Smooth muscle cell (in vitro differentiated cells): ENCODE measurements around the gene LDLRAD4. TPM values are rescaled to one million over a fixed set of nuclear protein-coding genes. Genes with fewer than 3 reads are reported as not detected.

Experiments
- DNase-seq: peaks from one replicate; lab custom pipeline; 2025; ENCODE audit not compliant: unreplicated experiment; lab: John Stamatoyannopoulos, UW
- H2AFZ ChIP-seq: fragments of 200-600 bp; sonication (generic); 2 replicates; pipeline ENCODE4 v1.6.0; 2016; ENCODE audit warnings: antibody characterized with exemption, low read depth, mild to moderate bottlenecking
- H3F3A ChIP-seq: fragments of 200-600 bp; sonication (generic); 2 replicates; pipeline ENCODE4 v1.6.0; 2017; ENCODE audit warnings: antibody characterized with exemption, low read depth
- H3K27ac ChIP-seq: fragments of 200-600 bp; sonication (generic); 2 replicates; pipeline ENCODE4 v1.5.1; 2016; ENCODE audit warnings: low read depth, mild to moderate bottlenecking
- H3K27me3 ChIP-seq: fragments of 200-600 bp; sonication (generic); 2 replicates; pipeline ENCODE4 v1.6.1; 2016; ENCODE audit warnings: low read depth, mild to moderate bottlenecking
- H3K36me3 ChIP-seq: fragments of 200-600 bp; sonication (generic); 2 replicates; pipeline ENCODE4 v1.5.1; 2016; ENCODE audit warnings: low read depth
- H3K4me1 ChIP-seq: fragments of 200-600 bp; sonication (generic); 2 replicates; pipeline ENCODE4 v1.5.1; 2016; ENCODE audit warnings: low read depth
- H3K4me2 ChIP-seq: fragments of 200-600 bp; sonication (generic); 2 replicates; pipeline ENCODE4 v1.6.0; 2016; ENCODE audit warnings: mild to moderate bottlenecking
- H3K4me3 ChIP-seq: fragments of 200-600 bp; sonication (generic); 2 replicates; pipeline ENCODE4 v1.5.1; 2016; ENCODE audit warnings: mild to moderate bottlenecking
- H3K79me2 ChIP-seq: fragments of 200-600 bp; sonication (generic); 2 replicates; pipeline ENCODE4 v1.6.0; 2016; ENCODE audit warnings: low read depth, mild to moderate bottlenecking
- H3K9ac ChIP-seq: fragments of 200-600 bp; sonication (generic); 2 replicates; pipeline ENCODE4 v1.6.0; 2016; ENCODE audit warnings: low read depth
- H3K9me3 ChIP-seq: fragments of 200-600 bp; sonication (generic); replicated peaks from 2 replicates; pipeline ENCODE4 v1.5.1; 2016; ENCODE audit warnings: low read depth
- H4K20me1 ChIP-seq: fragments of 200-600 bp; sonication (generic); 2 replicates; pipeline ENCODE4 v1.6.0; 2016; ENCODE audit warnings: low read depth
- WGBS: methylation state at CpG from one replicate; pipeline ENCODE4 v1.1.7; 2016; ENCODE audit warnings: low lambda C conversion rate; 5-methylcytosine and 5-hydroxymethylcytosine counted together
- polyA plus RNA-seq: library from polyadenylated mRNA; unstranded; fragments of >200 nt; fragmentation: Nextera tagmentation; extraction: Ambion mirVana; gene quantifications from 2 replicates; pipeline ENCODE4 v1.2.1, GENCODE V29; 2016
- total RNA-seq: library from RNA; depleted of rRNA; stranded (reverse); fragments of >200 nt; gene quantifications from 2 replicates; pipeline ENCODE4 v1.2.3, GENCODE V29; 2014
- TF ChIP-seq, protein P1 (sequence below): fragments of 200-600 bp; sonication (generic); IDR thresholded peaks from 2 replicates; pipeline ENCODE4 v1.5.1; 2017; ENCODE audit warnings: borderline replicate concordance, mild to moderate bottlenecking, antibody characterized with exemption; ENCODE audit not compliant: insufficient read depth, poor library complexity, severe bottlenecking

The LDLRAD4 gene
- total and polyA plus RNA-seq, 2 experiments from 2014 or later: 36.2 to 48.3 TPM

DNA sequence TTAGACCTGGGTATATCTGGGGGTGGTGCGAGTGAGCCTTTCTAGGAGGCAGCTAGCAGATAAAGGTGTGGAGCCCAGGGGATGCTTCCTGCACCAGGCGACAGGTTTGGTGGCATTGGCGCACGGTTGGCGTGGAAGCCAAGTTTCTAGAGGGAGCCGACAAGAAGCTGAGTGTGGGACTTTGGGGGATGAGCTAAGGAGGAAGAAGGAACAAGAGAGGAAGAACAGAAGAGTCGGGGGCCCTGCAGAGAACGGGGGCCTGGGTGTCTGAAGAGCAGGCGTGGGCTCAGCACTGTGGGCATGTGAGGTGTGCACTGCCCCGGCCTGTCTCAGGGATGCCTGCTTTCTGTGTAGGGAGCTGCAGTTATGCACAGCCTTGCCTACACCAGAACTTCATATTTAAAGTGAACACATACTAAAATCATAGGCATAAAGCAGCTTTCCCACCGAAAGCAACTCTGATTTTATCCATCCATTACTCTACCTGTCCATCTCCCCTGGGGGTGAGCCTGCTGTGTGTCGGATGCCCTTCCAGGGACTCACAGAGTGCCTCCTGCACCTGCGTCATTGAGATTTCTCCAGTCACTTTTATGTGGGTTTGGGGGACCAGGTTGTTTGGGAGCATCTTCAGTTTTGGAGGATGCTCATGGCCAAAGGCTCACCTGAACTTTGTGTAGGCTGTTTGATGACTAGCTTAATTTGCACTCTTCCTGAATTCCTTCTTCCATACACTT lies 149.7 kb downstream of the LDLRAD4 start:
- H3K9me3 ChIP-seq: no peaks in the 10 kb centered on the region
- H3K27ac ChIP-seq: no peak overlapping the region
- H3F3A ChIP-seq: no peaks in the 10 kb centered on the region
- no peak overlapping the region for H2AFZ ChIP-seq
- TF ChIP-seq, protein P1, sequence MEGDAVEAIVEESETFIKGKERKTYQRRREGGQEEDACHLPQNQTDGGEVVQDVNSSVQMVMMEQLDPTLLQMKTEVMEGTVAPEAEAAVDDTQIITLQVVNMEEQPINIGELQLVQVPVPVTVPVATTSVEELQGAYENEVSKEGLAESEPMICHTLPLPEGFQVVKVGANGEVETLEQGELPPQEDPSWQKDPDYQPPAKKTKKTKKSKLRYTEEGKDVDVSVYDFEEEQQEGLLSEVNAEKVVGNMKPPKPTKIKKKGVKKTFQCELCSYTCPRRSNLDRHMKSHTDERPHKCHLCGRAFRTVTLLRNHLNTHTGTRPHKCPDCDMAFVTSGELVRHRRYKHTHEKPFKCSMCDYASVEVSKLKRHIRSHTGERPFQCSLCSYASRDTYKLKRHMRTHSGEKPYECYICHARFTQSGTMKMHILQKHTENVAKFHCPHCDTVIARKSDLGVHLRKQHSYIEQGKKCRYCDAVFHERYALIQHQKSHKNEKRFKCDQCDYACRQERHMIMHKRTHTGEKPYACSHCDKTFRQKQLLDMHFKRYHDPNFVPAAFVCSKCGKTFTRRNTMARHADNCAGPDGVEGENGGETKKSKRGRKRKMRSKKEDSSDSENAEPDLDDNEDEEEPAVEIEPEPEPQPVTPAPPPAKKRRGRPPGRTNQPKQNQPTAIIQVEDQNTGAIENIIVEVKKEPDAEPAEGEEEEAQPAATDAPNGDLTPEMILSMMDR: no peak
- 95% methylated on average over 13 of the region's 13 CpGs for WGBS
- DNase-seq: no peak
- peaks cover 79% of the 10 kb centered on the region for H3K79me2 ChIP-seq
- H3K36me3 ChIP-seq: no peaks in the 10 kb centered on the region
- H3K4me2 ChIP-seq: no peak overlapping the region
- H3K9ac ChIP-seq: no peak overlapping the region
- no peaks in the 10 kb centered on the region for H3K27me3 ChIP-seq
- no peaks in the 10 kb centered on the region for H3K4me1 ChIP-seq
- peaks cover 68% of the 10 kb centered on the region for H4K20me1 ChIP-seq
- H3K4me3 ChIP-seq: no peak overlapping the region

GRCh38 chr18:13369353-13369752 lies 150.8 kb downstream of the LDLRAD4 start:
- Histone ChIP-seq H3K4me2 (no peak overlapping the region), H3K9ac (no peak overlapping the region)
- DNase-seq: no peak

GRCh38 chr18:13369756-13370510 lies 151.4 kb downstream of the LDLRAD4 start:
- WGBS: 61% methylated on average over 15 of the region's 15 CpGs
- DNase-seq: no peak
- Histone ChIP-seq H3K4me2 (peak overlapping the region; percentile 16), H3K9me3 (no peaks in the 10 kb centered on the region), H3K4me3 (no peak overlapping the region), H3K4me1 (no peaks in the 10 kb centered on the region), H3K79me2 (peaks cover 74% of the 10 kb centered on the region), H3F3A (no peaks in the 10 kb centered on the region), H3K9ac (no peak overlapping the region), H3K27ac (no peak overlapping the region), H2AFZ (no peak overlapping the region), H3K27me3 (no peaks in the 10 kb centered on the region), H4K20me1 (peaks cover 53% of the 10 kb centered on the region), H3K36me3 (no peaks in the 10 kb centered on the region)
- TF ChIP-seq, protein P1: no peak

More at GRCh38 chr18:13369353-13369752, 150.8 kb downstream of the LDLRAD4 start:
- no peak overlapping the region for H2AFZ ChIP-seq
- H3K27me3 ChIP-seq: no peaks in the 10 kb centered on the region
- TF ChIP-seq, protein P1: no peak
- no peaks in the 10 kb centered on the region for H3F3A ChIP-seq
- H3K27ac ChIP-seq: no peak overlapping the region
- WGBS: 95% methylated on average over 9 of the region's 9 CpGs
- H4K20me1 ChIP-seq: peaks cover 59% of the 10 kb centered on the region
- no peaks in the 10 kb centered on the region for H3K36me3 ChIP-seq
- no peak overlapping the region for H3K4me3 ChIP-seq
- no peaks in the 10 kb centered on the region for H3K4me1 ChIP-seq
- H3K79me2 ChIP-seq: peaks cover 79% of the 10 kb centered on the region
- no peaks in the 10 kb centered on the region for H3K9me3 ChIP-seq
